Measurements from ENCODE around the gene SEMA4G. TPM values are rescaled to one million over a fixed set of nuclear protein-coding genes. Genes with fewer than 3 reads are reported as not detected.

SEMA4G gene
- total and polyA plus RNA-seq, 2 of the 13 experiments (the other 11 are each of a cell fraction or from before 2014, with no cell fraction given): 46.2 to 207 TPM

DNA sequence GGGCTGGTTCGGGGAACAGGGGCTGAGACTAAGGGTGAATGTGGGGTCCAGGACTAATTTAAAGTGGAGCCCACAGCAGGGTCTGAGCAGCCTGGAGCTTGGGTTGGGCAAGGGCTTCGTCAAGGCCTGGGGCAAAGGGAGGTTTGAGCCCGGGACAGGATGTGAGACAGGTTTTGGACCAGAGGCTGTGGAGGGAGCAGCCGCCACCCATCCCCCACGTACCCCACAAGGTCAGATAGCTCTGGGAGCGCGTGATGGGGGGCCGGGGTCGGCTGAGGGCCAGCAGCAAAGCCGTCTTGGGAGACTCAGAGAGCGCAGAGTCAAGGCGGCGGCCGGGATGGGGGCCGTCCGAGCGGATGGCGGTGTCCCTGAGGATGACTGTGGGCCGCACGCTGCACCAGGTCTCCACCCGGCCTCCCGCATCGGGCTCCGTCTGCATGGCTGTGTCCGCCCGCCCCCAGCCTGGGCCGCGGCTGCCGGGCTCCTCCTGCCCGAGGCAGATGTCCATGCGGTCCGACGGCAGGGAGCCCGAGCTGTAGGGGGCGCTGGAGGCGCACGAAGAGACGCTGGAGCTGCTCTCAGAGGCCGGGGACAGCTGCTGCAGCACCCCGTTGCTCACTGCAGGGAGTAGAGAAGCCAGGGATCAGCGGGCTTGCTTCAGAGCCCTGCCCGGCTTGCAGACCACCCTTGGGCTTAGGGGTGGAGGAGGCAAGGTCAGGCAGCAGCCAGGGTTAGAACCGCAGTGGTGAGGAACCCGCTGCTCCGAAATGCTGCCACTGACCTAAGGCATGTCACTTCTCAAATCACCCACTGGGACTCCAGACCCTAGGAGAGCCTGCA, 49.5 kb downstream of the SEMA4G start (continued):
- TF ChIP-seq, protein P1, sequence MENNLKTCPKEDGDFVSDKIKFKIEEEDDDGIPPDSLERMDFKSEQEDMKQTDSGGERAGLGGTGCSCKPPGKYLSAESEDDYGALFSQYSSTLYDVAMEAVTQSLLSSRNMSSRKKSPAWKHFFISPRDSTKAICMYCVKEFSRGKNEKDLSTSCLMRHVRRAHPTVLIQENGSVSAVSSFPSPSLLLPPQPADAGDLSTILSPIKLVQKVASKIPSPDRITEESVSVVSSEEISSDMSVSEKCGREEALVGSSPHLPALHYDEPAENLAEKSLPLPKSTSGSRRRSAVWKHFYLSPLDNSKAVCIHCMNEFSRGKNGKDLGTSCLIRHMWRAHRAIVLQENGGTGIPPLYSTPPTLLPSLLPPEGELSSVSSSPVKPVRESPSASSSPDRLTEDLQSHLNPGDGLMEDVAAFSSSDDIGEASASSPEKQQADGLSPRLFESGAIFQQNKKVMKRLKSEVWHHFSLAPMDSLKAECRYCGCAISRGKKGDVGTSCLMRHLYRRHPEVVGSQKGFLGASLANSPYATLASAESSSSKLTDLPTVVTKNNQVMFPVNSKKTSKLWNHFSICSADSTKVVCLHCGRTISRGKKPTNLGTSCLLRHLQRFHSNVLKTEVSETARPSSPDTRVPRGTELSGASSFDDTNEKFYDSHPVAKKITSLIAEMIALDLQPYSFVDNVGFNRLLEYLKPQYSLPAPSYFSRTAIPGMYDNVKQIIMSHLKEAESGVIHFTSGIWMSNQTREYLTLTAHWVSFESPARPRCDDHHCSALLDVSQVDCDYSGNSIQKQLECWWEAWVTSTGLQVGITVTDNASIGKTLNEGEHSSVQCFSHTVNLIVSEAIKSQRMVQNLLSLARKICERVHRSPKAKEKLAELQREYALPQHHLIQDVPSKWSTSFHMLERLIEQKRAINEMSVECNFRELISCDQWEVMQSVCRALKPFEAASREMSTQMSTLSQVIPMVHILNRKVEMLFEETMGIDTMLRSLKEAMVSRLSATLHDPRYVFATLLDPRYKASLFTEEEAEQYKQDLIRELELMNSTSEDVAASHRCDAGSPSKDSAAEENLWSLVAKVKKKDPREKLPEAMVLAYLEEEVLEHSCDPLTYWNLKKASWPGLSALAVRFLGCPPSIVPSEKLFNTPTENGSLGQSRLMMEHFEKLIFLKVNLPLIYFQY (CRISPR knock-in tag; IDR thresholded peaks at IDR 0.05; ENCODE audit: borderline replicate concordance): 0 out of 2 replicates have a peak, but pooled peaks have one; percentile 23
- TF ChIP-seq, protein P2, sequence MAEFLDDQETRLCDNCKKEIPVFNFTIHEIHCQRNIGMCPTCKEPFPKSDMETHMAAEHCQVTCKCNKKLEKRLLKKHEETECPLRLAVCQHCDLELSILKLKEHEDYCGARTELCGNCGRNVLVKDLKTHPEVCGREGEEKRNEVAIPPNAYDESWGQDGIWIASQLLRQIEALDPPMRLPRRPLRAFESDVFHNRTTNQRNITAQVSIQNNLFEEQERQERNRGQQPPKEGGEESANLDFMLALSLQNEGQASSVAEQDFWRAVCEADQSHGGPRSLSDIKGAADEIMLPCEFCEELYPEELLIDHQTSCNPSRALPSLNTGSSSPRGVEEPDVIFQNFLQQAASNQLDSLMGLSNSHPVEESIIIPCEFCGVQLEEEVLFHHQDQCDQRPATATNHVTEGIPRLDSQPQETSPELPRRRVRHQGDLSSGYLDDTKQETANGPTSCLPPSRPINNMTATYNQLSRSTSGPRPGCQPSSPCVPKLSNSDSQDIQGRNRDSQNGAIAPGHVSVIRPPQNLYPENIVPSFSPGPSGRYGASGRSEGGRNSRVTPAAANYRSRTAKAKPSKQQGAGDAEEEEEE (CRISPR knock-in tag; IDR thresholded peaks at IDR 0.05; ENCODE audit: borderline replicate concordance): no peak
- TF ChIP-seq POLR2AphosphoS5 (IDR thresholded peaks at IDR 0.05; ENCODE audit: low read depth, low read length) (no peak), ZNF296 (CRISPR knock-in tag; conservative IDR thresholded peaks at IDR 0.05) (0 out of 2 replicates have a peak, but pooled peaks have one; percentile 62), KAT7 (CRISPR knock-in tag; IDR thresholded peaks at IDR 0.05; ENCODE audit: borderline replicate concordance) (no peak), TSC22D2 (CRISPR knock-in tag; IDR thresholded peaks at IDR 0.05; ENCODE audit: borderline replicate concordance) (peak; percentile 41; the same call in 1 of the 2 replicates), ZNF724P (CRISPR knock-in tag; IDR thresholded peaks at IDR 0.05; ENCODE audit: borderline replicate concordance) (peak; percentile 64; the same call in 1 of the 2 replicates), AGO1 (IDR thresholded peaks at IDR 0.05; ENCODE audit: low read depth, low read length, poor library complexity, severe bottlenecking) (peak; percentile 42), PCBP1 (IDR thresholded peaks at IDR 0.05; ENCODE audit: borderline replicate concordance, low read depth, low read length) (no peak), CHD2 (IDR thresholded peaks at IDR 0.05; ENCODE audit: low read depth, low read length) (no peak), ARHGAP35 (CRISPR knock-in tag; IDR thresholded peaks at IDR 0.05; ENCODE audit: borderline replicate concordance) (no peak), SOX5 (CRISPR knock-in tag; IDR thresholded peaks at IDR 0.05; ENCODE audit: borderline replicate concordance) (peak; percentile 39; the same call in 1 of the 2 replicates), ATF1 (CRISPR knock-in tag; IDR thresholded peaks at IDR 0.05) (no peak), ZNF746 (CRISPR knock-in tag; IDR thresholded peaks at IDR 0.05) (no peak)
- TF ChIP-seq, protein P3, sequence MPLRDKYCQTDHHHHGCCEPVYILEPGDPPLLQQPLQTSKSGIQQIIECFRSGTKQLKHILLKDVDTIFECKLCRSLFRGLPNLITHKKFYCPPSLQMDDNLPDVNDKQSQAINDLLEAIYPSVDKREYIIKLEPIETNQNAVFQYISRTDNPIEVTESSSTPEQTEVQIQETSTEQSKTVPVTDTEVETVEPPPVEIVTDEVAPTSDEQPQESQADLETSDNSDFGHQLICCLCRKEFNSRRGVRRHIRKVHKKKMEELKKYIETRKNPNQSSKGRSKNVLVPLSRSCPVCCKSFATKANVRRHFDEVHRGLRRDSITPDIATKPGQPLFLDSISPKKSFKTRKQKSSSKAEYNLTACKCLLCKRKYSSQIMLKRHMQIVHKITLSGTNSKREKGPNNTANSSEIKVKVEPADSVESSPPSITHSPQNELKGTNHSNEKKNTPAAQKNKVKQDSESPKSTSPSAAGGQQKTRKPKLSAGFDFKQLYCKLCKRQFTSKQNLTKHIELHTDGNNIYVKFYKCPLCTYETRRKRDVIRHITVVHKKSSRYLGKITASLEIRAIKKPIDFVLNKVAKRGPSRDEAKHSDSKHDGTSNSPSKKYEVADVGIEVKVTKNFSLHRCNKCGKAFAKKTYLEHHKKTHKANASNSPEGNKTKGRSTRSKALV (CRISPR knock-in tag; IDR thresholded peaks at IDR 0.05): no peak
- TF ChIP-seq, protein P4, sequence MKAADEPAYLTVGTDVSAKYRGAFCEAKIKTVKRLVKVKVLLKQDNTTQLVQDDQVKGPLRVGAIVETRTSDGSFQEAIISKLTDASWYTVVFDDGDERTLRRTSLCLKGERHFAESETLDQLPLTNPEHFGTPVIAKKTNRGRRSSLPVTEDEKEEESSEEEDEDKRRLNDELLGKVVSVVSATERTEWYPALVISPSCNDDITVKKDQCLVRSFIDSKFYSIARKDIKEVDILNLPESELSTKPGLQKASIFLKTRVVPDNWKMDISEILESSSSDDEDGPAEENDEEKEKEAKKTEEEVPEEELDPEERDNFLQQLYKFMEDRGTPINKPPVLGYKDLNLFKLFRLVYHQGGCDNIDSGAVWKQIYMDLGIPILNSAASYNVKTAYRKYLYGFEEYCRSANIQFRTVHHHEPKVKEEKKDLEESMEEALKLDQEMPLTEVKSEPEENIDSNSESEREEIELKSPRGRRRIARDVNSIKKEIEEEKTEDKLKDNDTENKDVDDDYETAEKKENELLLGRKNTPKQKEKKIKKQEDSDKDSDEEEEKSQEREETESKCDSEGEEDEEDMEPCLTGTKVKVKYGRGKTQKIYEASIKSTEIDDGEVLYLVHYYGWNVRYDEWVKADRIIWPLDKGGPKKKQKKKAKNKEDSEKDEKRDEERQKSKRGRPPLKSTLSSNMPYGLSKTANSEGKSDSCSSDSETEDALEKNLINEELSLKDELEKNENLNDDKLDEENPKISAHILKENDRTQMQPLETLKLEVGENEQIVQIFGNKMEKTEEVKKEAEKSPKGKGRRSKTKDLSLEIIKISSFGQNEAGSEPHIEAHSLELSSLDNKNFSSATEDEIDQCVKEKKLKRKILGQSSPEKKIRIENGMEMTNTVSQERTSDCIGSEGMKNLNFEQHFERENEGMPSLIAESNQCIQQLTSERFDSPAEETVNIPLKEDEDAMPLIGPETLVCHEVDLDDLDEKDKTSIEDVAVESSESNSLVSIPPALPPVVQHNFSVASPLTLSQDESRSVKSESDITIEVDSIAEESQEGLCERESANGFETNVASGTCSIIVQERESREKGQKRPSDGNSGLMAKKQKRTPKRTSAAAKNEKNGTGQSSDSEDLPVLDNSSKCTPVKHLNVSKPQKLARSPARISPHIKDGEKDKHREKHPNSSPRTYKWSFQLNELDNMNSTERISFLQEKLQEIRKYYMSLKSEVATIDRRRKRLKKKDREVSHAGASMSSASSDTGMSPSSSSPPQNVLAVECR (CRISPR knock-in tag; IDR thresholded peaks at IDR 0.05; ENCODE audit: borderline replicate concordance): 0 out of 2 replicates have a peak, but pooled peaks have one; percentile 56
